Measurements from ENCODE around the gene NAB1.

The NAB1 gene

GRCh38 chr2:190637281-190637734, 11.6 kb upstream of the NAB1 start:
- no peak for DNase-seq (ENCODE audit: low spot score)

GRCh38 chr2:190637903-190638618, 10.8 kb upstream of the NAB1 start:
- no peak for DNase-seq (ENCODE audit: low spot score)

- DNase-seq (ENCODE audit: low spot score) = no peak
Observed at GRCh38 chr2:190640117-190640516, 8.8 kb upstream of the NAB1 start.

- DNase-seq (ENCODE audit: low spot score) = no peak
Observed at GRCh38 chr2:190641469-190641868, 7.4 kb upstream of the NAB1 start.

GRCh38 chr2:190646780-190647522, 1.9 kb upstream of the NAB1 start:
- no peak for DNase-seq (ENCODE audit: low spot score)

DNA sequence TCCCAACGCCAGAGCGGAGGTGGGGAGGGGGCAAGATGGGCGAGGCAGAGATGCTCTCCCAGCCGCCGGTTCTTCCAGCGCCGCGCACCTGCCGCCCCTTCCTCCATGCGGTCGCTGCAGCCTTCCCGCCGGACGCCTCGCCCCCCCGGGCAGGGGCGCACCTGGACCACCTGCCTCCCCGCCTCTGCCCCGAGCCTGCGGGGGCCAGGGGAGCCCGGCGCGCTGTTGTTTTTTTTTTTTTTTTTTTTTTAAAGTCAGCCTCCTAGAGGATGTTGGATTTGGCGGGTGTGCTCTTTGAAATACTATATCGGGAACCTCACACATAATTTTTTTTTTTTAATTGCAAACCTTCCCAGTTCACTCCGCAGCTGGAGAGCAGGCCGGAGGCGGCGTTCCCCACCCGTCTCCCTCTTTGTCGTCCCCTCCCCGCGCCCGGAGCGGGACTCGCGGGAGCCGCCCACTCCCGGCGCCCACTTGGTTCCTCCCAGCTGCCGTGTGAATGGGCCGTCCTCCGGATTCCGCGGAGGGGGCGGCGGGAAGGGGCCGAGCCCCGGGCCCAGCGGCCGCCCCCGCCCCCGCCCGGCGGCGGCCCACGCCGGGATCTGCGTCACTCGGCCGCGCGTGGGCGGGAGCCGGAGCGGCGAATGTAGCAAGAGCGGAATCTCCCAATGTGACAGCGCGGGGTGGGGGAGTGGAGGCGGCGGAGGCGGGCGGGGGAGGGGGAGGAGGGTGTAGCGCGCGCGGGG, 421 bp upstream of the NAB1 start:
- DNase-seq (ENCODE audit: low spot score) = peak; percentile 69

- DNase-seq (ENCODE audit: low spot score) = peak; percentile 22
Observed at GRCh38 chr2:190649798-190650390, 1.0 kb downstream of the NAB1 start.

GRCh38 chr2:190651413-190651812, 2.5 kb downstream of the NAB1 start:
- no peak for DNase-seq (ENCODE audit: low spot score)

- DNase-seq (ENCODE audit: low spot score) = no peak
Observed at GRCh38 chr2:190653231-190653630, 4.3 kb downstream of the NAB1 start.

- no peak for DNase-seq (ENCODE audit: low spot score)
Observed at GRCh38 chr2:190653931-190654330, 5.0 kb downstream of the NAB1 start.

GRCh38 chr2:190655113-190655512, 6.2 kb downstream of the NAB1 start:
- no peak for DNase-seq (ENCODE audit: low spot score)

GRCh38 chr2:190655570-190655969, 6.7 kb downstream of the NAB1 start:
- no peak for DNase-seq (ENCODE audit: low spot score)

GRCh38 chr2:190656301-190656700, 7.4 kb downstream of the NAB1 start:
- DNase-seq (ENCODE audit: low spot score) = no peak

DNA sequence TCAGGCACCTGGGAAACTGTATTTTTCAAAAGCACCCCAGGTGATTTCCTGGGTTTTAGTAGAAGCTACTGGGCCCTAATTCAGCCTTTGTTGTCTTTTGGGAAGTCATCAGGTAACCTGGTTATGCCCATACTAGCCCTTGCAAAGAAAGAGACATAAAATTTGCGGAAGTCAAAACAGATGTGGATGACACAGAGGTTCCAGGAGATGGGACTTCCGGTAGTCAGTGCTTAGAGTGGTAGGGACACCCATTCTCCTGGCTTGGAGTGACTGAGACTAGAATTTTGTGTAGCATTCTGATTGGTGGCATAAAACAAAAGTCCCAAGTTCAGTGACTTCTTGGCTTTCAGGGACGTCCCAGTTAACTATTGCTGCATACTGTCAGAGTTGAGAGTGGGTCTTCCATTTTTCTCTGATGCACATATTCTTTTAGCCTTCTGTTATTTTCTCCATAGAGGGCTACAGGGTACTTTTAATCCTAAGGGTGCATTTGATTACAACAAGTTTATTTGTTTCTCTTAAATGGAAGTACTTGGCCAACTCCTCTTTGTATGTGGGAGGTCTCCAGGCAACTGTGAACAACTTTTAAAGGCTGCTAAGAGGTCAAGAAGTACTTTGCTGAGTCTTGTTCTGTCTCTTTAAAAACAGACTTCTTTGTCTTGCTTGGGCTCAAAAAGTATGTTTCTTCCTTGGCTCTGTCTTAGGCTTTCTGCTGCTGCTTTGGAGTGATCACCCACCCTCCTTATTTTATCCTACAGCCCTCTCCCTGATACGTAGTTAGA, 8.8 kb downstream of the NAB1 start:
- DNase-seq (ENCODE audit: low spot score) = no peak

- no peak for DNase-seq (ENCODE audit: low spot score)
Observed at GRCh38 chr2:190659553-190659952, 10.7 kb downstream of the NAB1 start.

DNA sequence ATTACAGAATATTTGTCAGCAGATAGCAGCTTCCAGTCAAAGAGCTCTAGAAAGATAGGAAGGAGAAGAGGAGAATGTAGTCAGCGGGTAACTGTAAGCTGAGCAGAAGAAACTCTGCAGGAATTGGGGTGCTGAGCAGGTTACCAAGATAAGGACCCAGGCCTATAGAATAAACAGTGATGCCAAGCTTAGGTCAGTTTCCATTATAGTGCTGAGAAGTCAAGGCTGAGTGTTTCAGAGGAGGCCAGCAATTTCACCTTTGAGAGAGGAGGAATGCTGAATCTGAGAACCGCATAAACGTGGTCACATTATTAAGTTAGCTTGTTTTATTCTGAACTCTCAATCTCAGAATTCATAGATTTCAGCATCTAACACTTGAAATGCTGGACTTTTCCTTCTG, 13.9 kb downstream of the NAB1 start:
- DNase-seq (ENCODE audit: low spot score) = no peak

- no peak for DNase-seq (ENCODE audit: low spot score)
Observed at GRCh38 chr2:190663348-190663747, 14.5 kb downstream of the NAB1 start.

GRCh38 chr2:190663839-190664238, 15.0 kb downstream of the NAB1 start:
- DNase-seq (ENCODE audit: low spot score) = no peak

GRCh38 chr2:190664240-190664639, 15.4 kb downstream of the NAB1 start:
- no peak for DNase-seq (ENCODE audit: low spot score)

DNA sequence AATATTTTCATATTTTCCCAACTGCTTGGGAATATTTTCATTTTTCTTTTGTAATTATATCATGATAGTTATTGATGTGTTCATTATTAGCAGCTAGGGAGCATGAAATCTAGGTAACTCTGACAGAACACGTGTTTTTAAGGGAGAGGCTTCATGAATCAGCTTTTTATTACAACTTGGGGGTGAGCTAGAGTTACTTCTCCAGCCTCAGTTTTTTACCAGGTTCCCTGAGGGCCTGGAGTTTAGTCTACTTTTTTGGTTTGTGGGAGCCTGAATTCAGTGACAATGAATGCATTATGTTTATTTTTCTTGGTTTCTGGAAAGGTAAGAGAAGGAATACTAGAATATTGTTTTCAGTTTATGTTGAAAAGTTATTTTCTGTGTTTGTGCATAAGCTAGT, 18.0 kb downstream of the NAB1 start:
- no peak for DNase-seq (ENCODE audit: low spot score)

GRCh38 chr2:190668892-190669291, 20.0 kb downstream of the NAB1 start:
- no peak for DNase-seq (ENCODE audit: low spot score)

Measured in hematopoietic multipotent progenitor cell treated with erythropoietin and hydrocortisone succinate and interleukin-3 and kit ligand, for 17 days (in vitro differentiated cells).